HG03558 (cell line): ENCODE data around the gene GPC5.

Experiments used
- ATAC-seq: cut with Tn5 transposase; IDR thresholded peaks from one replicate; pipeline ENCODE4 v1.9.1; 2021; ENCODE audit warnings: moderate number of reproducible peaks; ENCODE audit not compliant: unreplicated experiment; ENCODE audit errors: extremely low read depth

GPC5 gene

GRCh38 chr13:91698767-91699166 lies 300.3 kb downstream of the GPC5 start:
- no peak for ATAC-seq

GRCh38 chr13:91699863-91700262 lies 301.4 kb downstream of the GPC5 start:
- ATAC-seq, result no peak

DNA sequence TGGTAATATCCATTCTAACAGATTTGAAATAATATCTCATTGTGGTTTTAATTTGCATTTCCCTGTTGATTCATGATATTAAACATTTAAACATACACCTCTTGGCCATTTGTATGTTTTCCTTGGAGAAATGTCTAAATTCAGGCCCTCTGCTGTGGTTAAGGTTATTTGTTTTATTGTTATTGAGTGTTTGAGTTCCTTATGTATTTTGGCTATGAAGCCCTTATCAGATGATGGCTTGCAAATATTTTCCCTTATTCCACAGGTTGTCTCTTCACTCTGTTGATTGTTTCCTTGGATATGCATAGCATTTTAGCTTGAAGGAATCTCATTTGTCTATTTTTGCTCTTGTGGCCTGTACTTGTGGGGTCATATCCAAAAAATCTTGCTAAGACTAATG lies 303.6 kb downstream of the GPC5 start:
- no peak for ATAC-seq

DNA sequence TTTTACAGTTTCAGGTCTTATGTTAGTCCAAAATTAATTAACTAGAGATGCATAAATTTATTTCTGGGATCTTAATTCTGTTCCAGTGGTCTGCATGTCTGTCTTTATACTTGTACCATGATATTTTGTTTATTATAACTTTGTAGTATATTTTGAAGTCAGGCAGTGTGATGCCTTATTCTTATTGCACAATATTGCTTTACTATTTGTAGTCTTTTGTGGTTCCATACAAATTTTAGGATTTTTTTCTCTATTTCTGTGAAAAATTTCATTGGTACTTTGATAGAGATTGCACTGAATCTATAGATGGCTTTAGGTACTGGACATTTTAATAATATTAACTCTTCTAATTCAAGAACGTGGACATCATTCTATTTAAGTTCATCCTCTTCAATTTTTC lies 304.0 kb downstream of the GPC5 start:
- ATAC-seq, result no peak

- no peak for ATAC-seq
Observed at GRCh38 chr13:91704398-91704797, 306.0 kb downstream of the GPC5 start.

- no peak for ATAC-seq
Observed at GRCh38 chr13:91708558-91708957, 310.1 kb downstream of the GPC5 start.

GRCh38 chr13:91709180-91709579 lies 310.8 kb downstream of the GPC5 start:
- ATAC-seq, result no peak

DNA sequence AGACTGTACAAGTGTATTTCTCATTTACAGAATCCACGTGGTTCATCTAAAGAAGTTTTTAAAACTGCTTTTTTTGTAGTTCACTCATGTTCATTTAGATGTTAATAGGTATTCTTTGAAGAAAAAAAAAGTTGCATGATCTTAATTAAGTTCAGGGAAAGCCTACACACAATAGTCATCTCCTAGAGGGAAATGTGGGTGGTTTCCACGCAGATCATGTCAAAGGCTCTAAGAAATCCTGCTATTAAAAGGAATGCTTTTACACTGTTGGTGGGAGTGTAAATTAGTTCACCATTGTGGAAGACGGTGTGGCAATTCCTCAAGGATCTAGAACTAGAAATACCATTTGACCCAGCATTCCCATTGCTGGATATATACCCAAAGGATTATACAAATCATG lies 312.3 kb downstream of the GPC5 start:
- no peak for ATAC-seq

DNA sequence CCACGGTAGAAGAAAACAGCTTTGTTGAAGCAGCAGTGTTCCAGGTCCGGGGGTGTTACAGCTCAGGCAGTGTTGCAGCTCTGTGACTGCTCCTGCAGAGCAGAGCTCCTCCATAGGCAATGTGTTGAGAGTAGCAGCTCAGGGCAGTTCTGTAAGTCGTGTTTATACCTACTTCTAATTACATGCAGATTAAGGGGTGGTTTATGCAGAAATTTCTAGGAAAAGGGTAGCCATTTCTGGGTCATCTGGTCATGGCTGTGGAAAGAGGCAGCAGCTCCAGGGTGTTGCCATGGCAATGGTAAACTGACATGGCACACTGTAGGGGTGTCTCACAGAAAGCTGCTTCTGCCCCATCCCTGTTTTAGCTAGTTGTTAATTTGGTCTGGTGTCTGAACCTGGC lies 316.4 kb downstream of the GPC5 start:
- ATAC-seq, result no peak

DNA sequence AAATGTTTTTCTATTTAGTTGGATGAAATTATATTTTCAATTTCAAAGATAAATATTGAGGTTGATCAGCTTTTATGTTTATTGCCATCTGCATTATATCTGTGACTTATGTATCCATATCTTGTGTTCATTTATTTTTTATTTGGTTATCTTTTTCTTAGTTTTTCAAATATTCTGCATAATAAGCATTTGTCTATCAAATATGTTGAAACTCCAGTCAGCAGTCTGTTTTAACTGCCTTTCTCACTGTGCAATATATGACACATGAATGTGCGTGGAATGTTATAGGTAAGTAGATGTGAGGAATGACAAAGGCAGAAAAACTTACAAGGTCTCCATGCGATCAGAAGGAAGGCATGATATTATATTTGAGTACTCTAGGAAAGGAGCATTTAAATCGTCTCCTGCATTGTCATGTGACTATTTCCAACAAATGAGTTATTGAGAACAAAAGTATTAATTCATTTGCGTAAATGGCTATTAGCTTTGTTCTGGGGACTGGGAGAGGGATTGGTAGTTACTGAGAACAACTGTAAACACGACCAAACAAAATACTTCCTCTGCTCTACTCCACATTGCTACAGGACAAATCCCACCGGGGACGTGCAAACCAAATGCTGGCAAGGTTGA lies 318.1 kb downstream of the GPC5 start:
- ATAC-seq, result no peak

- ATAC-seq, result no peak
Observed at GRCh38 chr13:91719033-91719432, 320.6 kb downstream of the GPC5 start.

- no peak for ATAC-seq
Observed at GRCh38 chr13:91721413-91721812, 323.0 kb downstream of the GPC5 start.

GRCh38 chr13:91722267-91722884 lies 324.0 kb downstream of the GPC5 start:
- no peak for ATAC-seq

- no peak for ATAC-seq
Observed at GRCh38 chr13:91724591-91724990, 326.2 kb downstream of the GPC5 start.

DNA sequence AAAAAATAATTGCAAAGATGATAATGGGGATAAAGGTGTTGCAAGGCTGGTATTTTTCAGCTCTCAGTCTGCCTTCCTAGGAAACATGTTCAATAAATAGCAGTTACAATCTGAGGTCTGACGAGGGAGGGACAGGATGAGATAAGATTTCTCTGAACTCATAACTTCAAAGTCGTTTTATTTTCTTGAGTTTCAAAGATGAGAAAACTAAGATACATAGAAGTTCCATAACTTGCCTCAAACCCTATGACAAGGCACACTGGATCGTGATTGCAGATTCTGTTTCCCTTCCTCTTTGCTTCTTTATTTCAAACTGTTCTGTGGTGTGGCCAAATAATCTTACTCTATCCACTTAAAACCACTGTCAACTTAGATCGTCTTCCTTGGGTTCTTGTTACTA lies 327.2 kb downstream of the GPC5 start:
- no peak for ATAC-seq

DNA sequence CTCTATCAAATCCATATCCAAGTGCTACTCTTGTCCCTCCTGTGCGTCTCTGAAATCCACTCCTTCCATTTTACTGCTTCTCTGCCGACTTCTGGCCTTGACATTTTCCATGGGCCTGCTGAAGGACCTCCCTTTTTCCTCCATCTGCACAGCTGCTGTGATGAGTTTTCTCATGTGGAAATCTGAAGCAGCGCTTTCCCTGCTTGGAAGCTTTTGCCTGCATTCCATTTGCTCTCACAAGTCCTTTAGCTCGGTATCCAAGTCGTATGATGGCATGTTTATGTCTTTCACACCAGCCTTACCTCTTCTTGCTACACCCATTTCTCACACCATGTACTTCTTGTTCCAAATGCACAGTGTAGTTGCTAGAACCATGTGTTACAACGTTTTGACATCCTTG lies 328.2 kb downstream of the GPC5 start:
- no peak for ATAC-seq

- no peak for ATAC-seq
Observed at GRCh38 chr13:91729859-91730258, 331.4 kb downstream of the GPC5 start.

DNA sequence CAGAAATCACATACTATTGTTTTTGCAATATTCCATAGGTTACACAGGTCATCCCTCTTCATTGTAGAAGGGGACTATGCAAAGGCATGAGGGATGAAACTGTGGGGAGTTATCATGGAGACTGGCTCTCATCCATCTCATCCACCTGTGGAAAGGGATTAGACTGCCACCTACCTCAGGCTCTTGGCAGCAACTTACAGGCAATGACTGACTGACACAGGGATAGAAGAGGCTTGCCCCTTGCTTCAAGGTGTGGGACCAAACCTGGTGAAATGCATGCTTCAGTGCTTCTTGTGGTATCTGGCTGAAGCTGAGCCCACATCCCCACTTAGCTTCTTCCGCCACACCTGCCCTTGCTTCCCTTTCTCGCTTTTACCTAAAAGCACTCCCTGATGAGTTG lies 341.3 kb downstream of the GPC5 start:
- no peak for ATAC-seq

DNA sequence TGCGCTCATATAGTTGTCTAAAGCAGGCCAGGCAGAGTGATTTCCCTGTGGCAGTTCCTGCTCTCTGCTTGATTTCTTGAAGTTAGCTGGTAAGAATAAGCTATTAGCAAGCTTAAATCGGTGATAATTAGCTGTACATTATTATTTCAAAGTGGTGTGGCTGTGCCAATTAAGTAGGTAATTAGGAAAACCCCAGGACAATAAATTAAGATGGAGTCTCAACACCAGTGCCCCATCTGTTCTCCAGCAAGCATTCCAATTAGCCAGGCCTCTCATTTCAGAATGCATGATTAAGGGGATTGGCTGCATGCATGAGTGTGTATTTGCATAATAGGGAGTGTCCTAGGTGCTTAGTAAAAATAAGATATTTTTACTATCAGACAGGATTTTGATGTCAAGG lies 342.3 kb downstream of the GPC5 start:
- no peak for ATAC-seq

DNA sequence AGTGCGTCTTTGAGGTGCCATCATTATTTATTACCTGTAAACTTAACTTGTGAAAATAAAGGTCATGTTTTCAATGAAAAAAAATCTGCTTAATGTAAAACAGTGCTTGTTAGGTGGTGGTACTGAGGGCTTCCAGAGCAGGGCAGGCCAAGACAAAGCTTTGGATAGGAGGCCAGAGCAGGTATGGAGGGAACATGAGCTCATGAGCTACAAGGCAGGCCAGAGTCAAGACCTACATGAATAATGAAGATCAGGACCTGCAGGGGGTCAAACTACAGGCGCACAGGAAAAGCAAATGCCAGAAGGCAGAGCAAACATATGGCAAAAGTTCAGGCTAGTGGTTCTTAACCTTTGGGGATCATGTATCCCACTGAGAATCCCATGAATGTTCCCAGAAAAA lies 343.5 kb downstream of the GPC5 start:
- no peak for ATAC-seq

- ATAC-seq, result no peak
Observed at GRCh38 chr13:91744284-91744683, 345.9 kb downstream of the GPC5 start.

DNA sequence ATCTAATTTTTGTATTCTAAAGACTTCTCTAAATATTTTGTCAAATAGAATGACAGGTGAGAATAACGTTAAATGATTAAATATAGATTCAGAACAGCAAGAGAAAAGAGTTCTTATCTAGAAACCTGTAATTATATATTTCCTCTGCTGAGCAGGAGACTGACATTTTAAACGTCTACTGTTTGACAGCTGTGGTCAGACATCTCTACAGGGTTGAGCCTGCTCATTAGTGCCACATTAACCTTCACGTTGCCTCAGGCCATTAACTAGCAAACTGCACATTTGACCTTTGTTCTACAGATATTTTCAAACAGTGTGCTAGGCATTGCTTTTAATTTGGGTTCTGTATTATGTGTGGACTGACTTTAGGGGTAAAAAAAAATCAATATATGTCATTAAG lies 347.5 kb downstream of the GPC5 start:
- no peak for ATAC-seq
